ENCODE results near the gene FOCAD.

Gene FOCAD

GRCh38 chr9:20838218-20838617, 154.2 kb downstream of the FOCAD start:
- H3K4me3 ChIP-seq (ENCODE audit: control insufficient read depth, low read depth, low read length): no peak overlapping the region
- TF ChIP-seq, protein P1, sequence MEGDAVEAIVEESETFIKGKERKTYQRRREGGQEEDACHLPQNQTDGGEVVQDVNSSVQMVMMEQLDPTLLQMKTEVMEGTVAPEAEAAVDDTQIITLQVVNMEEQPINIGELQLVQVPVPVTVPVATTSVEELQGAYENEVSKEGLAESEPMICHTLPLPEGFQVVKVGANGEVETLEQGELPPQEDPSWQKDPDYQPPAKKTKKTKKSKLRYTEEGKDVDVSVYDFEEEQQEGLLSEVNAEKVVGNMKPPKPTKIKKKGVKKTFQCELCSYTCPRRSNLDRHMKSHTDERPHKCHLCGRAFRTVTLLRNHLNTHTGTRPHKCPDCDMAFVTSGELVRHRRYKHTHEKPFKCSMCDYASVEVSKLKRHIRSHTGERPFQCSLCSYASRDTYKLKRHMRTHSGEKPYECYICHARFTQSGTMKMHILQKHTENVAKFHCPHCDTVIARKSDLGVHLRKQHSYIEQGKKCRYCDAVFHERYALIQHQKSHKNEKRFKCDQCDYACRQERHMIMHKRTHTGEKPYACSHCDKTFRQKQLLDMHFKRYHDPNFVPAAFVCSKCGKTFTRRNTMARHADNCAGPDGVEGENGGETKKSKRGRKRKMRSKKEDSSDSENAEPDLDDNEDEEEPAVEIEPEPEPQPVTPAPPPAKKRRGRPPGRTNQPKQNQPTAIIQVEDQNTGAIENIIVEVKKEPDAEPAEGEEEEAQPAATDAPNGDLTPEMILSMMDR (IDR thresholded peaks at IDR 0.05; ENCODE audit: control insufficient read depth, insufficient read depth, low read depth, low read length, missing control alignments): no peak
- peak; percentile 13 for DNase-seq (ENCODE audit: low read depth)

DNA sequence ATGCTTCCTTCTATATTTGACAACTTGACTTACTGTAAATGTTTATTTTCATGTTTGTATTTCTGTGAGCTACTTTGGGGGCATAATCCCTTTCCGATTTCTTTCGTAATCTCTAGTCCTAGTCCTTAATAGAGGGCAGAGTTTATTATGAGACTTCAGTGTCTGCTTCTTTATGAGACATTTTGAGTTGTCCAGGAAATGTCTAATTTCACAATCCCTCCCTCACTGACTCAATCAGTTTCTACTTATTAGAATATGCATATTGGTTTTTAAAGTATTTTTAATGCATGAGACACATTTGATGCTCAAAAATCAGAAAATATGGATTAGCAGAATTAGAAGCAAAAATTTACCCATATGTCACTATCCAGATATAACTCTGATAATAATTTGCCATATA, 160.9 kb downstream of the FOCAD start:
- no peak overlapping the region for H3K4me3 ChIP-seq (ENCODE audit: control insufficient read depth, low read depth, low read length)
- TF ChIP-seq, protein P1 (IDR thresholded peaks at IDR 0.05; ENCODE audit: control insufficient read depth, insufficient read depth, low read depth, low read length, missing control alignments): no peak
- no peak for DNase-seq (ENCODE audit: low read depth)

DNA sequence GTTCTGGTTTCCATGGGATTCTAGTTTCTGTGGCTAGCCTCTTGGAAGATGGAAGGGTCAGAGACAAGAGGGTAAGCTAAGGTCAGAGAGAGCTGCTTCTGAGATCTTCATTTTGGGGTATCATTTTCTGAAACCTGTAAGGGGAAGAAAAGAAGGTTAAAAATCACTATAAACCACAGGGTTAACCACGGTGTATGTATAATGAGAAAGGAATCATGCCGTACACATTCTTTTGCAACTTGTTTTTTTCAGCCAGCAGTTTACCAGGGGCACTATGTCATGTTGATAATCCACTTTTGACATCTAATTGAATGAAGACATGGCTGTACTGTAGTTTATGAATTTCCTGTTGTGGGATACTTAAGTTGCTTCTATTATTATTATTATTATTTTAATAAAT, 164.4 kb downstream of the FOCAD start:
- DNase-seq (ENCODE audit: low read depth): no peak
- TF ChIP-seq, protein P1 (IDR thresholded peaks at IDR 0.05; ENCODE audit: control insufficient read depth, insufficient read depth, low read depth, low read length, missing control alignments): no peak
- H3K4me3 ChIP-seq (ENCODE audit: control insufficient read depth, low read depth, low read length): no peak overlapping the region

GRCh38 chr9:20853866-20854265, 169.8 kb downstream of the FOCAD start:
- TF ChIP-seq, protein P1 (IDR thresholded peaks at IDR 0.05; ENCODE audit: control insufficient read depth, insufficient read depth, low read depth, low read length, missing control alignments): no peak
- DNase-seq (ENCODE audit: low read depth): no peak
- no peak overlapping the region for H3K4me3 ChIP-seq (ENCODE audit: control insufficient read depth, low read depth, low read length)

GRCh38 chr9:20854444-20854843, 170.4 kb downstream of the FOCAD start:
- no peak for DNase-seq (ENCODE audit: low read depth)
- H3K4me3 ChIP-seq (ENCODE audit: control insufficient read depth, low read depth, low read length): no peak overlapping the region
- TF ChIP-seq, protein P1 (IDR thresholded peaks at IDR 0.05; ENCODE audit: control insufficient read depth, insufficient read depth, low read depth, low read length, missing control alignments): no peak

GRCh38 chr9:20863945-20864344, 179.9 kb downstream of the FOCAD start:
- no peak overlapping the region for H3K4me3 ChIP-seq (ENCODE audit: control insufficient read depth, low read depth, low read length)
- TF ChIP-seq, protein P1 (IDR thresholded peaks at IDR 0.05; ENCODE audit: control insufficient read depth, insufficient read depth, low read depth, low read length, missing control alignments): no peak
- DNase-seq (ENCODE audit: low read depth): no peak

DNA sequence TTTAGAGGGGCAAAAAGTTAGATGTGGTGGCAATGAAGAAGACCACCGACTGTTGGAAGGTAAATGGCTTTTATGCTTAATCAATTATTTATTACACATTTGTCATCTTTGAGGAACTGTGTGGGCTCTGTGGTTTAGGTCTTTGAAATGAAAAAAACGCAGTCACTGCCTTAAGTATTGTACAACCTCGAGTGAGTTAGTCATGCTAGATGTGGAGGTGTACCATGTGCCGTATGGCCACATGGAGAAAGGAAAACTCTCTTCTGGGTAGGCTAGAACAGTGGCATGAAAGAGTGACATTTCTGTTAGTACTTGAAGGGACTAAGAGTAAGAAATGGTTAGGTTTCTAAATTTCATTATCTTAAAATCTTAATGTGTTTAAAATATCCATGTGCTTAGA, 181.3 kb downstream of the FOCAD start:
- TF ChIP-seq, protein P1 (IDR thresholded peaks at IDR 0.05; ENCODE audit: control insufficient read depth, insufficient read depth, low read depth, low read length, missing control alignments): no peak
- no peak for DNase-seq (ENCODE audit: low read depth)
- H3K4me3 ChIP-seq (ENCODE audit: control insufficient read depth, low read depth, low read length): no peak overlapping the region

Measured in AG09309 (cell line).